GM20000 (cell line): ENCODE results near the gene TP53BP1.
"Not testable (repeated sequence)": the region's sequence is repeated elsewhere in the genome, so short reads cannot be mapped to it uniquely, and the experiment has no call there.

Experiments
- DNase-seq: peaks from one replicate; pipeline ENCODE4 v3.0.0; 2012; ENCODE audit warnings: low spot score
- CTCF ChIP-seq: IDR thresholded peaks from 2 replicates; pipeline ENCODE4 v1.5.1; 2012; ENCODE audit warnings: mild to moderate bottlenecking, control low read depth; ENCODE audit errors: extremely low read depth, missing control alignments

The TP53BP1 gene

GRCh38 chr15:43492673-43493601 lies at the start of gene TP53BP1:
TSS of gene TP53BP1 (minus strand) at chr15:43493156. CDS start at chr15:43493043, 113 bp downstream.
- no peak for TF ChIP-seq CTCF
- peak; percentile 92 for DNase-seq

GRCh38 chr15:43541785-43542184 lies 48.8 kb upstream of the TP53BP1 start:
- no peak for DNase-seq
- TF ChIP-seq CTCF, result no peak

GRCh38 chr15:43538091-43538490 lies 45.1 kb upstream of the TP53BP1 start:
- no peak for TF ChIP-seq CTCF
- DNase-seq, result no peak

- DNase-seq, result no peak
- no peak for TF ChIP-seq CTCF
Measured at GRCh38 chr15:43534897-43535296, 41.9 kb upstream of the TP53BP1 start.

- not testable (repeated sequence) for DNase-seq
Measured at GRCh38 chr15:43532826-43533225, 39.9 kb upstream of the TP53BP1 start.

GRCh38 chr15:43531018-43531670 lies 38.2 kb upstream of the TP53BP1 start:
- TF ChIP-seq CTCF, result no peak
- DNase-seq, result no peak

- TF ChIP-seq CTCF, result no peak
- DNase-seq, result no peak
Measured at GRCh38 chr15:43529587-43530345, 36.8 kb upstream of the TP53BP1 start.
